SK-N-MC (cell line): ENCODE results near the gene GPC3.

ENCODE experiments used
- EZH2 ChIP-seq: fragments of 200-600 bp; sonication (generic); IDR thresholded peaks from one replicate; pipeline ENCODE4 v1.6.1; 2017; ENCODE audit warnings: antibody characterized with exemption
- POLR2AphosphoS5 ChIP-seq: IDR thresholded peaks from 2 replicates; pipeline ENCODE4 v1.6.1; 2012; ENCODE audit warnings: mild to moderate bottlenecking, low read depth, low read length, borderline replicate concordance

DNA sequence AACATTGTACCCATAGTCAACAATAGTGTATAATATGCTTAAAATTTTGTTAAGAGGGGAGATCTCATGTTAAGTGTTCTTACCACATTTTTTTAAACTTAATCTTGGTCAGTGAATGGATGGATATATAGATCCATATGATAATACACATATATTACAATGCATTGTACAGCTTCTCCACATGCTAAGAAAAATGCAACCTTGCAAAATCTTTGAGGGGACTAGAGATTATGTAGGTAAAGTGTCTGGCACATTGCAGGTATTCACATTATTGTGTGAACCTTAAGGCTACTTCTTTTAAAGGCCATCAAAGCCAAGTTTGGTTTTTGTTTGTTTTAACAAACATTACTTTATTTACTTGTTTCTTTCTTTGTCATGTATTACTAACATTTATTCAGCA, 10.4 kb upstream of the GPC3 start:
- TF ChIP-seq EZH2 (no peak), POLR2AphosphoS5 (no peak)
